GM19397 (cell line): ENCODE results near the gene PSAPL1.
"Not testable (repeated sequence)": the region's sequence is repeated elsewhere in the genome, so short reads cannot be mapped to it uniquely, and the experiment has no call there.

Source experiments
- ATAC-seq: cut with Tn5 transposase; IDR thresholded peaks from one replicate; pipeline ENCODE4 v1.9.1; 2021; ENCODE audit warnings: mild to moderate bottlenecking, moderate library complexity; ENCODE audit not compliant: unreplicated experiment

PSAPL1 gene

DNA sequence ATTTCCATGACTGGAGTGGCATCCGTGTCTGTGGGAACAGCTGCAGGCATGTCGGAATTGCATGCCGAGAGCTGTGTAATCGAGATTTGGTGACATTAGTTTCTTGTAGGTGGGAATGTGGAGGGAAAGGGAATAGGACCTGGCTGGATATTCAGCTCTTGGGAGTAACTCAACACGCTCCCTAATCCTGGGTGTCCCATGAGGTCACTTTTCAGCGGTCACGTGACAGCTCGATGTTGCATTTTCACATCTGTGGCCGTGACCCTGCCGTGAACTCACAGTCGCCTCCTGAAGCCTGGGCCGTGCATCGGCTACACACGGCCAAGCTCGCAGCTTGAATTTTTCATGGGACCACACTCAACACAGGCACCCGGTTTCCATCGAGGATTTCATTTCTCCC, 25.8 kb upstream of the PSAPL1 start:
- no peak for ATAC-seq

DNA sequence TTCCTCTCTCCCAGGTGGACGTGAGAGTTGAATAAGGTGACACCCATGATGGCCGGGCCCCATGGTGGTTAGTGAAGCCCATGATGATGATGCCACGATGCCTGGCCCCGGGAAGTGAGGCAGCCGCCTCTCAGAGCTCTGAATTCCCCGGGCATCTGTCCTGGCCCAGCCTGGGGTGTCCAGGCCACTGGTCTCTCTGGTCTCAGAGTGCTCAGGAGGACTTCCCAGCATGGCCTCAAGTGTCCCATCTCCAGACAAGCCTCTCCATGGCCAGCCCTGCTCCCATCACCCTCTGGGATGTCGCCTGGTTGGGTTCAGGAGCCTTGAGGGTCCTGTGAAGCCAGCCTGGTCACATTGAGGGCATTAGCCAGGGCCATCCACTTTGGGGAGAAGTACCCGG, 24.7 kb upstream of the PSAPL1 start:
- no peak for ATAC-seq

DNA sequence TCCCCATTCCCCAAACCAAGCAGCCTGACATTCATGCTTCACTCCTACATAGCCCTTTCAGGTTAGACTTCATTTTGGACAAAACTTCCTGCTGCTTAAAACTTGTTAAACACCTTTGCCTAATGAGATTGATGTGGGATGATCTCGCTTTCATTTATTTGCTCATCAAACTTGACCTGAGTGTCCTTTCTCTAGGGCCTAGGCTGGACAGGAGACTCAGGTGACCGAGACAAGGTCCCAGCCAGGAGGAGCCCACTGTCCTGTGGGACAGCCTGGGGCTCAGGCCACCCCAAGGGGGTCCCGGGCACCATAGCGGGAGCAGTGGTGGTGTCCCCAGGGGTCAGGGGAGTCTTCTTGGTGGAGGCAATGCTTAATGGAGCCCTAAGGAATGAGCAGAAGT, 23.7 kb upstream of the PSAPL1 start:
- no peak for ATAC-seq

DNA sequence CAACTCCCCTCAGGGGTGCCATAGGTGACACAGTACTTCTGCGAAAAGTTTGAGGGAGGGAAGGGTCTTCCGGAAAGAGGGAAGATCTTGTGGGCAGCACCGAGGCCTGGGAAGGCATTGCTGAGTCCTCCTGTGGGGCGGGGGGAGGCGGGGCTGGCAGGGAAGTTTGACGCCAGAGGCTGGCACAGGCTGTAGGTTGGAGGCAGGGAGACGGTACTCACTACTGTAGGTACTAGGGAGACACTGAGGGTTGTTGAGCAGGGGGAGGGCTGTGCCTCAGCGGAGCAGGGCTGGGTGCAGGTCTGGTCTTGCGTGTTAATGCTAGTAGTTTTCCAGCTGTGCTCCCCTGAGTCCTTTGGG, 23.3 kb upstream of the PSAPL1 start:
- no peak for ATAC-seq

DNA sequence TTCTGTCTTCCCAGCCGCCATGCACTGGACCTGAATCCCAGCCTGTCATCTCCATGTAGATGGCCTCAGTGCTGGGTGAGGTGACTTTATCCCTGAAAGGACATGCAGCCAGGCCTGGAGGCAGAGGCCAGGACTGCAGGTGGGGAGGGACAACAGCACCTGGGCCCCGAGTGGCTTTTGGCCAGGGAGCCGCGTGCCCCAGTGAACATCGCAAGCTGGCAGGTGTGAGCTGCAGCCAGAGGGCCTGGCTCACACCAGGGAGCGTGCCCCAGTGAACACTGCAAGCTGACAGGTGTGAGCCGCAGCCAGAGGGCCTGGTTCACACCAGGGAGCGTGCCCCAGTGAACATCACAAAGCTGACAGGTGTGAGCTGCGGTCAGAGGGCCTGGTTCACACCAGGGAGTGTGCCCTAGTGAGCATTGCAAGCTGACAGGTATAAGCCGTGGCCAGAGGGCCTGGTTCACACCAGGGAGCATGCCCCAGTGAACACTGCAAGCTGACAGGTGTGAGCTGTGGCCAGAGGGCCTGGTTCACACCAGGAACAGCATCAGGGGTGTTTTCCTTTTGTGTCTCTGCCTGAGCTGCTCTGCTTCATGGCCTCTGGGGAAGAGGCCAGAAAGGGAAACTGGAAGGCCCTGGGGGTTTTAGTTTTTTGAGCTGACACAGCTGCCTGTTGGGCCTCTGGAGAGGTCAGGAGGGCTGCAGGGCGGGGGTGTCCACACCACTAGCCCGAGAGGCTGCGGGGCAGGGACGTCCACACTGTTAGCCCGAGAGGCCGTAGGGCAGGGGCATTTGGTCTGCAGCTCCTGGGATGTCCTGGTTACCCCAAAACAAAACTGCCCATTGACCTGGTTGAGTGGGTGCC, 22.7 kb upstream of the PSAPL1 start:
- no peak for ATAC-seq

DNA sequence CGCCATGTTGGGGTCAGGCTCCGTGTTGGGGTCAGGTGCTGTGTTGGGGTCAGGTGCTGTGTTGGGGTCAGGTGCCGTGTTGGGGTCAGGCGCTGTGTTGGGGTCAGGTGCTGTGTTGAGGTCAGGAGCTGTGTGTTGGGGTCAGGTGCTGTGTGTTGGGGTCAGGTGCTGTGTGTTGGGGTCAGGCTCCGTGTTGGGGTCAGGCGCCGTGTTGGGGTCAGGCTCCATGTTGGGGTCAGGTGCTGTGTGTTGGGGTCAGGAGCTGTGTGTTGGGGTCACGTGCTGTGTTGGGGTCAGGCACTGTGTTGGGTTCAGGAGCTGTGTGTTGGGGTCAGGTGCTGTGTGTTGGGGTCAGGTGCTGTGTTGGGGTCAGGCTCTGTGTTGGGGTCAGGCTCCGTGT, 18.1 kb upstream of the PSAPL1 start:
- ATAC-seq = not testable (repeated sequence)

DNA sequence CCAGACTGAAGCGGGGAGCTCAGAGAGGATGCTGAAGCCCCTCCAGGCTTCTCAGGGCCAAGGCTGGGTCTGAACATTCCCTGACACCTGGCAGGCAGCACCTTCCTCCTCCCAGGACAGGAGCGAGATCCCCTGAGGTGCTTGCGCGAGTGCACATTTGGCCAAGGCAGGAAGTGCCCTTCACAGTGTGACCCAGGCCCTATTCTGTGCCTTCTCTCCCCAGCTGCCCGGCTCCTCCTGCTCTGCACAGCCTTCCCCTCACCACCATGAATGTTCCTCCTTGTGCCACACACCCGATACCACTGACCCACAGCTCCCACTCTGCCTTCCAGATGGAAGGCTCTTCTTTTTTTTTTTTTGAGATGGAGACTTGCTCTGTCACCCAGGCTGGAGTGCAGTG, 17.1 kb upstream of the PSAPL1 start:
- ATAC-seq = no peak

DNA sequence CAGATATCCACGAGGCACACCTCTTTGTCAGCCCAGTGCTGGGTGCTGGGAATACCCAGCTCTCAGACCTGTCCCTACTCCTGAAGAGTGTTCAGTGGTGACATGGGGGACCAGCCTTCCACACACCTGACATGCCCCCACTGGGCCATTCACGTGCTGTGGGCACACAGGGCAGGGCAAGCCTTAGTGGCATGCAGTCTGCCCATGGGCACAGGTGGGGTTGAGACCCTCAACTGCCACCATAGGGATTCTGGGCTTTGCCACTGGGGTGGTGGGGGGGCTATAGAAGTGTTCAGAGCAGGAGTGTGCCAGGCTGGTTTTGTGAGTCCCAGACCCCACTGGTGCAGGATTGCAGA, 16.7 kb upstream of the PSAPL1 start:
- ATAC-seq = no peak

DNA sequence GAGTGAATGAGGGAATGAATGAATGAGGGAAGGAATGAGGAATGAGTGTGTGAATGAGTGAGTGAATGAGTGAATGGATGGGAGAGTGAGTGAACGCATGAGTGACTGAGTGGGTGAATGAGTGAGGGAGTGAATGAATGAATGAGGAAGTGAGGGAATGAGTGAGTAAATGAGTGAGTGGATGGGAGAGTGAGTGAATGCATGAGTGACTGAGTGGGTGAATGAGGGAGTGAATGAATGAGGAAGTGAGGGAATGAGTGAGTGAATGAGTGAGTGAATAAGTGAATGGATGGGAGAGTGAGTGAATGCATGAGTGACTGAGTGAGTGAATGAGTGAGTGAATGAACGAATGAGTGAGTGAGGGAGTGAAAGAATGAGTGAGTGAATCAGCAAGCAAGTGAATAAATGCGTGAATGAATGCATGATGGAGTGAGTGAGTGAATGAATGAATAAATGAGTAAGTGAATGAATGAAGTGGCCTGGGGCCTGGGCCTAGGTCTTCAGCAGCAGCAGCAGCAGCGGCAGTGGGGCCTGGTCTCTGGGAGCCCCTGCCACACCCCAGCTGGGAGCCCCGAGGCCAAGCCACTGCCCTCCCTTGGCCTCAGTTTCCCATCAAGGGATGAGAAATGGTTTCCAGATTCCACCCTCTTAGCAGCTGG, 16.2 kb upstream of the PSAPL1 start:
- no peak for ATAC-seq

DNA sequence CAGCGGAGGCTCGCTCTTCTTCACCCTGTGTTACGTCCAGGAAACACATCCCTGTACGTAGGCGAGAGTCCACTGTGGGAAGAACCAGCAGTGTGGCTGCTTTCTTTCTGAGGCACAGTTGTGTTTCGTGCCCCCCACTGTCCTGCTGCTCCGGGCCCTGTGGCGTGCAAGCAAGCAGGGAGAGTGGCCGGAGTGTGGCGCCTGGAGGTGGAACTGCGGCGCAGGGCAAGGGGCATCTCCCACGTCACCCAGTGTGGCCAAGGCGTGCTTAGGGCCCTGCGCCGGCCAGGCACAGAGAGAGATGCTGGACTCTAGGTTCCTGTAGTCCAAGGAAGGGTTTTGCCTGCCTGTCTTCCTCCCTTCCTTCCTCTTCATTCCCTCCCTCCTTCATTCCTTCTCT, 13.3 kb upstream of the PSAPL1 start:
- ATAC-seq = no peak

DNA sequence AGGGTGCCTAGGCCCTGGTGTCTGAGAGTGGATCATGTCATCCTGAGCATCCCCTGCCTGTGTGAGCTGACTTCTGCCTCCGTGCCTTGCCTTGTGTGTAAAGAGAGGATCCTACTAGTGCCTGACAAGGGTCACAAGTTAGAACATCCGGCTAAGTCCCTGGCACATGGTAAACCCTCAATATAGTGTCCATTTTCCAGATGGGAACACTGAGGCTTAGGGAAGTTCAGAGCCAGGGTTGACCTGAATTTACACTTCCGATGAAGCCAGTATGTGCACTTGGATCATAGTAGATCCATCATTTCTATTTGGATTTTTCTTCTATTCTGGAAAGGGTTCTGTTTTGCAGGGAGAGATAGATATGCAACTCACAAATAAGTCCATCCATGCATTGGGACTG, 12.5 kb upstream of the PSAPL1 start:
- no peak for ATAC-seq

DNA sequence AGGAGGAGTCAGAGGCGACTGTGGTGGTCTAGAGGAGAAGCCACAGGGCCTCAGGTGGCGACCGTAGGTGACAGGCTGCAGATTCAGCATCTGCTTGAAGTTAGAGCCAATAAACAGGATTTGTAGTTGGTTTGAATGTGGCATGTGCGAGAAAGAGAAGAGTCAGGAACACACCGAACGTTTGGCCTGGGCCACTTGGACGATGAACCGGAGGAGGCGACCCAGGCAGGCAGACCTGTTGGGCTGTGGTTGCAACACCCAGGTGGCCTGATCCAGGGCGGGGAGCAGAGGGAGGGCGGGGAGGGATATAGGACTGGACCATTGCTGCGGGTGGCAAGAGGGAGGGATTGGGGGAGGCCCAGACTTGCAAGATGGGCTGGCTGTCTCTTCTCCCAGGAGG, 10.0 kb upstream of the PSAPL1 start:
- ATAC-seq = no peak

DNA sequence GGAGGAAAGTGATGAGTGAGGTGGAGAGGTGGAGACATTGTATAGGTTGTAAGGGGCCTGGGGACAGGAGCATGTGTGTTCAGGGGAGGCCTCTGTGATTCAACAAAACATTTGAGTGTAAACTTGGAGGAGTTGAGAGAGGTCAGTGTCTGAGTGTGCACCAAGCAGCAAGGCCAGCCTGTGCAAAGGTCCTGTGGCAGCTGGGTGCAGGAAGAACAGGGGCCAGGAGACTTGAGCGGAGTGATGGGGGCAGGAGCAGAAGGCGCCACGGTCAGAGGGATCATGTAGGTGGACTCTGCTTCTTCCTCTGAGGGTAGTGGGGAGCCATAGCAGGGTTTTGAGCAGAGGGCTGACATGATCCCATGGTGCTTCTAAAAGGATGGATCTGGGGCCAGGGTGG, 9.6 kb upstream of the PSAPL1 start:
- ATAC-seq = no peak

DNA sequence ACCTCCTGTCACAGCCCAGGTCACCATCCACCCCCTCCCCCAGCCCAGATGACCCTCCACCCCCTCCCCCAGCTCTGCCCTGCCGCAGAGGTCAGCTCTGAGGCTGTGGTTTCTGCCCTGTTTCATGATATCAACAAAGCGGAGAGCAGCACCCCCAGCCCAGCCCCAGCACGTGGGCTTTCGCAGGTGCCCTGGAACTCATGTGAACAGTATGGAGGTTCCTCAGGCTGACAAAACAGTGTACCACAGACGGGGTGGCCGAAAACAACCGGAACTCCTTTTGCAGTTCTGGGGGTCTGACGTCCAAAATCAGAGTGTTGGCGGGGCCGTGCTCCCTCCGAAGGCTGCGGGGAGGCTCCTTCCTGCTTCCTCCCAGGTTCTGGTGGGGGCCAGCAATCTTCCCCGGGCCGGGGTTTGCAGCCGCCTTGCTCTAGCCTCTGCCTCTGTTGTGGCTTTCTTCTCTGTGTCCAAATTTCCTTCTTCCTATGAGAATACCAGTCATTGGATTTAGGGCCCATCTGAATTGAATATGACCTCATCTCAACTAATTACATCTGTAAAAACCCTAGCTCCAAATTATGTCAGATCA, 7.9 kb upstream of the PSAPL1 start:
- ATAC-seq = no peak

DNA sequence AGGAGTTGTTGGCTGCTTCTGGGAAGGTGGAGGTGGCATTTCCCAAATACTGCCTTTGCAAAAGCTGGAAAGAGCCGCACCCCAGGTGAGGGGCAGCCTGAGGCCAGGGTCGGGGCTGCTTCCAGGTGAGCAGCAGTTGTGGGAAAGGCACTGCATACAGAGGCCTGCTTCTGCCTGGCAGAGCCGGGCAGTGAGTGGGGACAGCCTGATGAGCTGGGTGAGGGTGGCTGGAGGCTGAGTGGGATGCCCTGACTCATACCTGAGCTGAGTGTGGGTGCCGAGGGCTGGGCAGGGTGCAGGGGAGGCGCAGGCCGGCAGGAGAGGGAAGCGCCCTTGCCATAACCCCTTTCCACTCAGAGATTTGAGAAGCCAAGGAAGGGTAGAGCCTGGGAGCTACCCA, 6.5 kb upstream of the PSAPL1 start:
- ATAC-seq = no peak

DNA sequence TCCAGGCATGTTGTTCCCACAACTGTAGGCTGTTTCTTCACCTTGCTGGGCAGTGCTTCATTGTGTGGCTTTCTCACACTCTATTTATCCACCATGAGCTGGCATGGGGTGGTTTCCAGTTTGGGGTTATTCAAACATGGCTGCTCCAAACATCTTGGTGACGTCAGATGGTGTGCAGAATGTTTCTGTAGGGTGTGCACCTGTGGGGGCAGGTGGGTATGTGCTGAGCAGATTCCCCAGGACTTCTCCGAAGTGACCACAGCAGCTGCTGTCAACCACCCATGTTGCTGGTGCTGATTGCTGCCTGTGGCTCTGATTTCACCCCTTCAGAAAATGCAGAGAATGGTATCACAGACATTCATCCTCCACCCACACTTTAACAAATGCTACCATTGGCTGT, 5.0 kb upstream of the PSAPL1 start:
- no peak for ATAC-seq

DNA sequence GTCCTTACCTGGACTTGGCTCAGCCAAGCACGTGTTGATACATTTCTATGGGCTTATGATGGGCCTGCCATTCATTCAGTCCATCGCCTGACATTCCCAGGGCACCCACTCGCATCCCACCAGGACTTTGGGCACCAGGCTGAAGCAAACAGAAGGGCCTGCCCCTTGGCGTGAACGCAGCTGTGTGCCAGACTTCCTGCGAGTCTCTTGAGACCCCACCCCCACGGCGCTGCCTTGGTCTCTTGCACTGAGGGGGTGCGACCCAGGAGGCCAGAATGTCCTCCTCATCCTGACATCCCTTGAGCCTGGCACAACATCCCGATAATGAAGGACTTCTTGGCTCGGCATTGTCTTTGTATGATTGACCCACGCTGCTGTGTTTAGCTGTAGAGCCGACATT, 1.5 kb upstream of the PSAPL1 start:
- ATAC-seq = no peak

DNA sequence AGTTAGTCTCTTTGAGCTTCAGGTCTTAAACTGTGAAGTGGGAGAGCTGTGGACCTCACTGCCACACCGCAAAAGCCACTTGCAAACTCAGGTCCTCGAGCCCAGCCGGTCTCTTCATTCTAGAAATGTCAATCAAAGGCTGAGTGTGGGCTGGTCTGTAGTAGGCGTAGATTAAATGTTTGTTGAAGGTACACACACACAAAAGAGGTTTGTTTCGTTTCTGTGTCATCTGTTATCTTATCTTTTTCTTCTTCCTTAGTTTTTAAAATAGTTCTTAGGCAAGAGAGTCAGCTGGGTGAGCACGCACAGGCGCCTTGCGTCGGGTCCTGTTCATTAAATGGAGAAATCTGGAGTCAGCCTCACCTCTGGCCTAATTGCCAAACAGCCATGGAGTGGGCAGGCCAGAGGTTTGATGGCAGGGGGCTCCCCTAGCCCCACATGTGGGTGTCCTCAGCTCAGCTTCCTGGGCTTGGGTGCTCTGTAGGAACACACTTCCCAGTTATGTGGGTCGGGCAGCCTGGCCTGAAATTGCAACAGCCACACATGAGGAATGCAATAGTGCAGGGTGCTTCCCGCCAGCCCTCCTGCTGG, 836 bp upstream of the PSAPL1 start:
- no peak for ATAC-seq

DNA sequence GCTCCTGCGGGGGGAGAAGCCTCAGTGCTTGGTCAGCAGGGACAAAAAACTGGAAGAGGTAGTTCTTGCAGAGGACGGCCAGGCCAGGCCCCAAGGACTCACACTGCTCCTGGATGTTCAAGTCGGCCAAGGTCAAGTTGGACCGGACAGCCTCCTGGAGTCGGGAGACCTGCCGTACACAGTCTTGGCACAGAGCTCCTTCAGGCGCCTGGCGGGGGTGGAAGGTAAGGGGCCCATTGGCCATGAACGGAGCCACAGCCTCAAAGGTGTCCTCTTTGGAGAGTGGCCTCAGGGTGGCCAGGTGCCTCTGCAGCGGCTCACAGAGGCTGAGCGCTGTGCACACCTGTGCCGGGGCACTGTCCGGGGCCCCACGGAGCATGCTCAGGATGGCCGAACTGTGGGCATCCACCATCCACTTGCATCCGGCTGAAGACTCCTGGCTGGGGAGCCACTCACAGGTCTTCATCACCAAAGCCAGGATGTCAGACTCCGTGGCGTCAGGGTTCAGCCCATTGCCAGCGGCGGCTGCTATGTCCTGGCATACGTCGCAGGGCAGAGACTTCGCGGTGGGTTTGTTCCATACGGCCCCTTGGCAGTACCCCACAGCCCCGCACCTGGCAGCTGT, 477 bp downstream of the PSAPL1 start:
- no peak for ATAC-seq

DNA sequence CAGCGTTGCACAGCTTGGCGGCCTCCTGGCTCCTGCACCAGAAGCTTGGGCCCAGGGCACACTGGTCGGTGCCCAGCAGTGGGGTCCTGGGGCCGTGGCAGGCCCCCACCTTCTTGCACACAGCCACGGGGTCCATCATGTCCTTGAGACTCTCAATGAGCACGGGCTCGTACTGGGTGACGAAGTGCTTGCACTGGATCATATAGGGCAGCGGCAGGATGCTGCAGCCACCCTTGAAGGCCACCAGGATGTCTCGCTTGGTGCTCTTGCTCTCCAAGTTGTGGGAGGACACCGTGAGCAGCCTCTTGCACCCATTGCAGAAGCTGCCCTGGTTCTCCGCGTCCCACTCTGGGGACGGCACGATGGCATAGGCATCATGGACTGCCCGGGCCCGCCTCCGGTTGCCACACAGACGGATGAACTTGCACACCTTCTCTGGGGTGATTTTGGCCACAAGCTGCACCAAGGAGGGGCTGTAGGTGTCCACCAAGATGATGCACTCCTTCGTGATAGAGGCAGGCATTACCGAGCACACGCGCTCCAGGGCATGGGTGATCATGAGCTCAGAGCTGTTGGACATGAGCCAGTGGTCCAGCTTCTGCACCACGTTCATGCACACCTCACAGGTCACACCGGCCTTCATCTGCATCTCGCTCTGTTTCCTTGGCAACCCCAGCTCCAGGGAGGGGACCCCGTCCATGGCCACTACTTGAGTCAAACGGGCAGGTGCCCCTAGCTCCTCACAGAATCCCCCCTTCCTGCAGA, 1.2 kb downstream of the PSAPL1 start:
- no peak for ATAC-seq
